ENCODE results near the gene ULK4. TPM values are rescaled to one million over a fixed set of nuclear protein-coding genes. Genes with fewer than 3 reads are reported as not detected.

Gene ULK4
- total and polyA plus RNA-seq, 2 of the 8 experiments (the other 6 are each of a cell fraction or from before 2014, with no cell fraction given) = 3.0 to 10.8 TPM

- Histone ChIP-seq H2BK5ac (ENCODE audit: low read depth, low read length) (no peak overlapping the region), H2BK120ac (replicated peaks; ENCODE audit: low read depth, low read length) (no peak overlapping the region), H3K23ac (ENCODE audit: insufficient read length) (no peak overlapping the region), H3K4me2 (ENCODE audit: insufficient read depth in 1 of 2, low read depth in 2 of 2, low read length in 2 of 2) (no peak overlapping the region), H2BK20ac (ENCODE audit: low read length) (no peak overlapping the region), H3K18ac (ENCODE audit: extremely low read depth, low read length) (no peak overlapping the region), H3K14ac (ENCODE audit: insufficient read length) (no peak overlapping the region), H3K79me2 (ENCODE audit: control insufficient read depth in 1 of 2, insufficient read depth in 2 of 2, low read length in 2 of 2) (no peaks in the 10 kb centered on the region), H4K8ac (ENCODE audit: extremely low read depth, insufficient read depth, low read length) (no peak overlapping the region), H3K36me3 (ENCODE audit: control insufficient read depth in 2 of 4, insufficient read depth in 4 of 4, low read length in 3 of 4) (no peaks in the 10 kb centered on the region), H4K5ac (ENCODE audit: insufficient read length, low read depth, low read length) (no peak overlapping the region), H2BK12ac (ENCODE audit: low read depth, low read length) (no peak overlapping the region), H3K56ac (replicated peaks; ENCODE audit: insufficient read length, low read depth, low read length) (no peak overlapping the region), H2BK15ac (ENCODE audit: low read length) (no peak overlapping the region), H3K27ac (ENCODE audit: low read depth, low read length) (no peak overlapping the region), H3K23me2 (ENCODE audit: low read depth, low read length) (no peaks in the 10 kb centered on the region), H3K9me3 (ENCODE audit: insufficient read depth in 2 of 2, low read depth in 1 of 2, low read length in 1 of 2) (no peaks in the 10 kb centered on the region), H3K4ac (replicated peaks; ENCODE audit: insufficient read length, low read depth, low read length) (no peak overlapping the region), H2AK5ac (ENCODE audit: low read depth, low read length) (no peak overlapping the region), H4K20me1 (replicated peaks in 1 of 2; ENCODE audit: control insufficient read depth in 1 of 2, insufficient read depth in 2 of 2, low read length in 2 of 2) (no peaks in the 10 kb centered on the region), H3K79me1 (ENCODE audit: low read depth, low read length) (no peaks in the 10 kb centered on the region), H4K91ac (replicated peaks; ENCODE audit: insufficient read length, low read length) (no peak overlapping the region), H2AFZ (ENCODE audit: low read length) (no peak overlapping the region), H3K4me1 (replicated peaks in 1 of 4; ENCODE audit: control insufficient read depth in 3 of 4, insufficient read depth in 4 of 4, low read length in 3 of 4) (peaks cover 0 to 13% (median 4%) of the 10 kb centered on the region in 4 experiments; a peak in 3 of 7 replicates), H3K9ac (replicated peaks in 1 of 4; ENCODE audit: extremely low read depth in 1 of 4, low read depth in 3 of 4, low read length in 3 of 4) (no peak overlapping the region), H3K27me3 (replicated peaks in 1 of 4; ENCODE audit: control insufficient read depth in 3 of 4, extremely low read depth in 1 of 4, insufficient read depth in 3 of 4, low read length in 3 of 4) (no peaks in the 10 kb centered on the region), H3K4me3 (ENCODE audit: extremely low read depth in 1 of 4, insufficient read depth in 2 of 4, low read depth in 3 of 4, low read length in 4 of 4) (no peak overlapping the region)
- POLR2A ChIA-PET (ENCODE audit: partially characterized antibody) = interaction anchor here (1.6 kb wide), 1 partner anchor 19 kb away, joined by 3 read pairs; no protein-coding TSS in a partner anchor
- FAIRE-seq = no peak
- DNase-seq (ENCODE audit: low read depth in 1 of 2, low spot score in 2 of 2) = no peak
- CTCF ChIA-PET (ENCODE audit: partially characterized antibody) = interaction anchor here (0.8 kb wide), 1 partner anchor 86 kb away, joined by 3 read pairs; no protein-coding TSS in a partner anchor
- TF ChIP-seq POLR2AphosphoS5 (IDR thresholded peaks at IDR 0.05; ENCODE audit: low read depth, low read length) = no peak
- no peak for TF ChIP-seq GTF2F1 (IDR thresholded peaks at IDR 0.05; ENCODE audit: borderline replicate concordance, low read depth, low read length)
- no peak for TF ChIP-seq RXRA (IDR thresholded peaks at IDR 0.05; ENCODE audit: insufficient read depth, low read depth, low read length)
- no peak for TF ChIP-seq CBX5 (IDR thresholded peaks at IDR 0.05; ENCODE audit: low read depth, low read length)
Measured at GRCh38 chr3:41630708-41631107, 331.2 kb downstream of the ULK4 start.

Data from H1 (cell line).